Liver (tissue), 9 donors: ENCODE measurements around the gene MYO9B. TPM values are rescaled to one million over a fixed set of nuclear protein-coding genes. Genes with fewer than 3 reads are reported as not detected.

Source experiments
- DNase-seq: peaks from one replicate; pipeline ENCODE4 v3.0.0-alpha.2; 2017; ENCODE audit warnings: low spot score
- H3K27ac ChIP-seq, 2 donors: one replicate each; pipeline ENCODE4 v1.7.0; 2013; ENCODE audit warnings: inconsistent platforms in 2 of 2, low read length in 2 of 2, control low read depth in 1 of 2, low read depth in 1 of 2, mild to moderate bottlenecking in 1 of 2
- H3K27me3 ChIP-seq, 4 donors: one replicate each; pipeline versions ENCODE4 v1.6.1 to v1.7.0; 2013; ENCODE audit warnings: low read length in 3 of 4, inconsistent platforms in 1 of 4, mild to moderate bottlenecking in 1 of 4, moderate library complexity in 1 of 4; ENCODE audit not compliant: control insufficient read depth in 4 of 4, insufficient read depth in 4 of 4
- H3K36me3 ChIP-seq, 4 donors: one replicate each; pipeline versions ENCODE4 v1.6.1 to v1.7.0; 2013; ENCODE audit warnings: low read length in 3 of 4, mild to moderate bottlenecking in 3 of 4, low read depth in 1 of 4, moderate library complexity in 1 of 4; ENCODE audit not compliant: control insufficient read depth in 4 of 4, insufficient read depth in 3 of 4
- H3K4me1 ChIP-seq, 4 donors: one replicate each; pipeline versions ENCODE4 v1.6.1 to v1.7.0; 2013; ENCODE audit warnings: low read length in 3 of 4, mild to moderate bottlenecking in 3 of 4, moderate library complexity in 1 of 4; ENCODE audit not compliant: control insufficient read depth in 4 of 4, insufficient read depth in 4 of 4
- H3K4me3 ChIP-seq, 3 donors: one replicate each; pipeline versions ENCODE4 v1.6.1 to v1.7.0; 2013; ENCODE audit warnings: low read length in 3 of 3, control low read depth in 1 of 3, low read depth in 1 of 3, mild to moderate bottlenecking in 1 of 3
- H3K9ac ChIP-seq, 2 donors: one replicate each; pipeline ENCODE4 v1.7.0; 2013; ENCODE audit warnings: low read length in 2 of 2, mild to moderate bottlenecking in 2 of 2, moderate library complexity in 2 of 2, control low read depth in 1 of 2, low read depth in 1 of 2
- H3K9me3 ChIP-seq, 4 donors: one replicate each; pipeline versions ENCODE4 v1.6.1 to v1.7.0; 2013; ENCODE audit warnings: low read length in 3 of 4; ENCODE audit not compliant: control insufficient read depth in 4 of 4
- EGR1 ChIP-seq, 2 donors: IDR thresholded peaks; 2 replicates each; pipeline ENCODE4 v1.6.1; 2016 to 2018; ENCODE audit warnings: antibody characterized with exemption in 2 of 2, low read depth in 2 of 2
- FOXA1 ChIP-seq: IDR thresholded peaks from 2 replicates; pipeline ENCODE4 v1.6.1; 2016; ENCODE audit warnings: antibody characterized with exemption
- FOXA2 ChIP-seq: IDR thresholded peaks from 2 replicates; pipeline ENCODE4 v1.6.1; 2016; ENCODE audit warnings: antibody characterized with exemption
- GABPA ChIP-seq, 2 donors: IDR thresholded peaks in 1 of 2; conservative IDR thresholded peaks in 1 of 2; 2 replicates each; pipeline ENCODE4 v1.6.1; 2016; ENCODE audit warnings: antibody characterized with exemption in 2 of 2, mild to moderate bottlenecking in 1 of 2, moderate library complexity in 1 of 2
- HNF4A ChIP-seq, 2 donors: conservative IDR thresholded peaks; 2 replicates each; pipeline ENCODE4 v1.6.1; 2016; ENCODE audit warnings: antibody characterized with exemption in 2 of 2, mild to moderate bottlenecking in 2 of 2
- HNF4G ChIP-seq: IDR thresholded peaks from 2 replicates; pipeline ENCODE4 v1.6.1; 2016; ENCODE audit warnings: antibody characterized with exemption
- JUND ChIP-seq, 2 donors: IDR thresholded peaks; 2 replicates each; pipeline ENCODE4 v1.6.1; 2016; ENCODE audit warnings: antibody characterized with exemption in 2 of 2
- NR2F2 ChIP-seq: IDR thresholded peaks from 2 replicates; pipeline ENCODE4 v1.6.1; 2016; ENCODE audit warnings: antibody characterized with exemption
- RAD21 ChIP-seq, 2 donors: IDR thresholded peaks; 2 replicates each; pipeline ENCODE4 v1.6.1; 2016; ENCODE audit warnings: antibody characterized with exemption in 2 of 2, mild to moderate bottlenecking in 2 of 2
- RXRA ChIP-seq, 2 donors: IDR thresholded peaks; 2 replicates each; pipeline ENCODE4 v1.6.1; 2017 to 2018; ENCODE audit warnings: antibody characterized with exemption in 2 of 2, mild to moderate bottlenecking in 1 of 2
- SP1 ChIP-seq: IDR thresholded peaks from 2 replicates; pipeline ENCODE4 v1.6.1; 2018; ENCODE audit warnings: antibody characterized with exemption, mild to moderate bottlenecking
- TAF1 ChIP-seq: conservative IDR thresholded peaks from 2 replicates; pipeline ENCODE4 v1.6.1; 2016; ENCODE audit warnings: antibody characterized with exemption, mild to moderate bottlenecking
- YY1 ChIP-seq: IDR thresholded peaks from 2 replicates; pipeline ENCODE4 v1.6.1; 2016; ENCODE audit warnings: antibody characterized with exemption, mild to moderate bottlenecking
- WGBS: extraction: QIAGEN DNeasy Blood & Tissue Kit; methylation state at CpG from one replicate; pipeline ENCODE4 v1.1.7; 2013; 5-methylcytosine and 5-hydroxymethylcytosine counted together
- polyA plus RNA-seq, 2 donors: library from polyadenylated mRNA; stranded (reverse) in 1 of 2; unstranded in 1 of 2; fragments of 200-250 nt in 1 of 2; fragments of >200 nt in 1 of 2; fragmentation: Nextera tagmentation in 1 of 2; extraction: Ambion mirVana in 1 of 2; gene quantifications; one replicate each; pipeline versions ENCODE4 v1.2.1 to v1.2.3, GENCODE V29; 2013 to 2015
- total RNA-seq, 2 donors: library from RNA; depleted of rRNA; stranded (reverse); fragments of >200 nt; gene quantifications; one replicate each; pipeline ENCODE4 v1.2.3, GENCODE V29; 2014
- TF ChIP-seq, protein P1 (sequence below): IDR thresholded peaks from 2 replicates; pipeline ENCODE4 v1.6.1; 2016; ENCODE audit warnings: antibody characterized with exemption, mild to moderate bottlenecking
- TF ChIP-seq, protein P2 (sequence below): IDR thresholded peaks from 2 replicates; pipeline ENCODE4 v1.6.1; 2016; ENCODE audit warnings: antibody characterized with exemption
- TF ChIP-seq, protein P3 (sequence below): fragments of 150-350 bp; IDR thresholded peaks from 2 replicates; pipeline ENCODE4 v1.5.1; 2017; ENCODE audit warnings: improper control_type of control experiment, low read depth, low read length; ENCODE audit not compliant: missing input control
- TF ChIP-seq, protein P4 (sequence below): IDR thresholded peaks from 2 replicates; pipeline ENCODE4 v1.6.1; 2016; ENCODE audit warnings: antibody characterized with exemption
- TF ChIP-seq, protein P5 (sequence below): IDR thresholded peaks from 2 replicates; pipeline ENCODE4 v1.6.1; 2016; ENCODE audit warnings: antibody characterized with exemption
- donor health status: healthy.
- donor health status: healthy.
- donor health status: healthy.
- donor health status: healthy.
- donor health status: healthy.

Gene MYO9B
- total and polyA plus RNA-seq, 4 donors, result 9.1 to 32.5 (median 21.0) TPM

DNA sequence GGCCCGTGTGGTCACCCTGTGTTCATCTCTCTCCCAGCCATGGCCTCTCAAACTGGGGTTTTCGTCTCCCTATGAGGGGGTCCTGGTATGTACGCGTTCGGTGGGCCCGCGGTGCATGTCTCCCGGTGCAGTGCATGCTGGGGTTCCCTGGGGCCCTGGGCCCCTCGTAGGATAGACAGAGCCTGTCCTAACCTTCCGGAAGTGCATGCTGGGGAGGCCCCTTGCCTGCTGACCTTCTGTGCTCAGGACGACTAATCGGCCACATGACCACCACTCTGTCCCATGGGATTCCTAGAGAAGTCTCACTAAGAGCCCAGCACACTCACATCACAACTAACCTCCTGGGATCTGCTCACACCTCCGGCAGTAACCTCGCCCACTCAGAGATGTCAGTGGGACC is 134.7 kb downstream of the MYO9B start:
- Histone ChIP-seq H3K9ac (no peak overlapping the region), H3K27me3 (no peaks in the 10 kb centered on the region), H3K36me3 (peaks cover 8 to 34% (median 10%) of the 10 kb centered on the region in 4 donors), H3K4me1 (peaks cover 0 to 8% (median 6%) of the 10 kb centered on the region in 4 donors), H3K4me3 (no peak overlapping the region), H3K27ac (no peak overlapping the region), H3K9me3 (no peaks in the 10 kb centered on the region)
- 96% methylated on average over 14 of the region's 14 CpGs for WGBS
- no peak for DNase-seq
- no peak for TF ChIP-seq HNF4G

DNA sequence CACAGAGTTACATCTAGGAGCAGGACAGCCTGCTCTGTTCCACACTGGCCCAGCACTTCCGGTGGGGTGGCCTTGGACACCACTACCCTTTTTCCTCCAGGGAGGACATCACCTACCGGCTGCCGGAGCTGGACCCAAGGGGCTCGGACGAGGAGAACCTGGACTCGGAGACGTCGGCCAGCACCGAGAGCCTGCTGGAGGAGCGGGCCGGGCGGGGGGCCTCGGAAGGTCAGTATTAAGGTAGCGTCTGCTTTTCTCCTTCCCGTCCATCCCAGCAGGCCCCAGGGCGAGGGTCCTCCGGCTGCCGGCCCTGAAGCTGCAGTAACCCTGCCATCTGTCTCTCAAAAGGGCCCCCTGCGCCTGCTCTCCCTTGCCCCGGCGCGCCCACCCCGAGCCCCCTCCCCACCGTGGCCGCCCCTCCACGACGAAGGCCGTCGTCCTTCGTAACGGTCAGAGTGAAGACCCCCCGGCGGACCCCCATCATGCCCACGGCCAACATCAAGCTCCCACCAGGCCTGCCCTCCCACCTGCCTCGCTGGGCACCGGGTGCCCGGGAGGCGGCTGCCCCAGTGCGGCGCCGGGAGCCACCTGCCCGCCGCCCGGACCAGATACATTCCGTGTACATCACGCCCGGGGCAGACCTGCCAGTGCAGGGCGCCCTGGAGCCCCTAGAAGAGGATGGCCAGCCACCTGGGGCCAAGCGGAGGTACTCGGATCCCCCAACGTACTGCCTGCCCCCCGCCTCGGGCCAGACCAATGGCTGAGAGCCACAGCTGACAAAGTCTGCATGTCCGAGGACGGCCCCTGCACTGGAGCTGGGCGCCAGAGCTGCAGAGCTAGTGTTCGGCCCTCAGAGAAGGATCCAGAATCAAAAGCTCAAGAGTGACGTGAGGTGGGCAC is 136.2 kb downstream of the MYO9B start:
- no peaks in the 10 kb centered on the region for H3K27me3 ChIP-seq
- DNase-seq, result no peak
- TF ChIP-seq HNF4A (conservative IDR thresholded peaks at IDR 0.05) (no peak), NR2F2 (no peak), RXRA (IDR thresholded peaks at IDR 0.05) (no peak), GABPA (IDR thresholded peaks at IDR 0.05 in 1 of 2, conservative IDR thresholded peaks at IDR 0.05 in 1 of 2) (no peak), TAF1 (no peak), HNF4G (no peak), FOXA2 (no peak), JUND (IDR thresholded peaks at IDR 0.05) (no peak), SP1 (no peak), YY1 (no peak), RAD21 (IDR thresholded peaks at IDR 0.05) (no peak), EGR1 (IDR thresholded peaks at IDR 0.05; ENCODE audit: low read depth in 2 of 2) (no peak), FOXA1 (no peak)
- TF ChIP-seq, protein P1, sequence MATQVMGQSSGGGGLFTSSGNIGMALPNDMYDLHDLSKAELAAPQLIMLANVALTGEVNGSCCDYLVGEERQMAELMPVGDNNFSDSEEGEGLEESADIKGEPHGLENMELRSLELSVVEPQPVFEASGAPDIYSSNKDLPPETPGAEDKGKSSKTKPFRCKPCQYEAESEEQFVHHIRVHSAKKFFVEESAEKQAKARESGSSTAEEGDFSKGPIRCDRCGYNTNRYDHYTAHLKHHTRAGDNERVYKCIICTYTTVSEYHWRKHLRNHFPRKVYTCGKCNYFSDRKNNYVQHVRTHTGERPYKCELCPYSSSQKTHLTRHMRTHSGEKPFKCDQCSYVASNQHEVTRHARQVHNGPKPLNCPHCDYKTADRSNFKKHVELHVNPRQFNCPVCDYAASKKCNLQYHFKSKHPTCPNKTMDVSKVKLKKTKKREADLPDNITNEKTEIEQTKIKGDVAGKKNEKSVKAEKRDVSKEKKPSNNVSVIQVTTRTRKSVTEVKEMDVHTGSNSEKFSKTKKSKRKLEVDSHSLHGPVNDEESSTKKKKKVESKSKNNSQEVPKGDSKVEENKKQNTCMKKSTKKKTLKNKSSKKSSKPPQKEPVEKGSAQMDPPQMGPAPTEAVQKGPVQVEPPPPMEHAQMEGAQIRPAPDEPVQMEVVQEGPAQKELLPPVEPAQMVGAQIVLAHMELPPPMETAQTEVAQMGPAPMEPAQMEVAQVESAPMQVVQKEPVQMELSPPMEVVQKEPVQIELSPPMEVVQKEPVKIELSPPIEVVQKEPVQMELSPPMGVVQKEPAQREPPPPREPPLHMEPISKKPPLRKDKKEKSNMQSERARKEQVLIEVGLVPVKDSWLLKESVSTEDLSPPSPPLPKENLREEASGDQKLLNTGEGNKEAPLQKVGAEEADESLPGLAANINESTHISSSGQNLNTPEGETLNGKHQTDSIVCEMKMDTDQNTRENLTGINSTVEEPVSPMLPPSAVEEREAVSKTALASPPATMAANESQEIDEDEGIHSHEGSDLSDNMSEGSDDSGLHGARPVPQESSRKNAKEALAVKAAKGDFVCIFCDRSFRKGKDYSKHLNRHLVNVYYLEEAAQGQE, result no peak
- TF ChIP-seq, protein P2, sequence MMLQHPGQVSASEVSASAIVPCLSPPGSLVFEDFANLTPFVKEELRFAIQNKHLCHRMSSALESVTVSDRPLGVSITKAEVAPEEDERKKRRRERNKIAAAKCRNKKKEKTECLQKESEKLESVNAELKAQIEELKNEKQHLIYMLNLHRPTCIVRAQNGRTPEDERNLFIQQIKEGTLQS, result no peak
- TF ChIP-seq, protein P3, sequence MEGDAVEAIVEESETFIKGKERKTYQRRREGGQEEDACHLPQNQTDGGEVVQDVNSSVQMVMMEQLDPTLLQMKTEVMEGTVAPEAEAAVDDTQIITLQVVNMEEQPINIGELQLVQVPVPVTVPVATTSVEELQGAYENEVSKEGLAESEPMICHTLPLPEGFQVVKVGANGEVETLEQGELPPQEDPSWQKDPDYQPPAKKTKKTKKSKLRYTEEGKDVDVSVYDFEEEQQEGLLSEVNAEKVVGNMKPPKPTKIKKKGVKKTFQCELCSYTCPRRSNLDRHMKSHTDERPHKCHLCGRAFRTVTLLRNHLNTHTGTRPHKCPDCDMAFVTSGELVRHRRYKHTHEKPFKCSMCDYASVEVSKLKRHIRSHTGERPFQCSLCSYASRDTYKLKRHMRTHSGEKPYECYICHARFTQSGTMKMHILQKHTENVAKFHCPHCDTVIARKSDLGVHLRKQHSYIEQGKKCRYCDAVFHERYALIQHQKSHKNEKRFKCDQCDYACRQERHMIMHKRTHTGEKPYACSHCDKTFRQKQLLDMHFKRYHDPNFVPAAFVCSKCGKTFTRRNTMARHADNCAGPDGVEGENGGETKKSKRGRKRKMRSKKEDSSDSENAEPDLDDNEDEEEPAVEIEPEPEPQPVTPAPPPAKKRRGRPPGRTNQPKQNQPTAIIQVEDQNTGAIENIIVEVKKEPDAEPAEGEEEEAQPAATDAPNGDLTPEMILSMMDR, result no peak
- TF ChIP-seq, protein P4, sequence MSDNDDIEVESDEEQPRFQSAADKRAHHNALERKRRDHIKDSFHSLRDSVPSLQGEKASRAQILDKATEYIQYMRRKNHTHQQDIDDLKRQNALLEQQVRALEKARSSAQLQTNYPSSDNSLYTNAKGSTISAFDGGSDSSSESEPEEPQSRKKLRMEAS, result no peak
- TF ChIP-seq, protein P5, sequence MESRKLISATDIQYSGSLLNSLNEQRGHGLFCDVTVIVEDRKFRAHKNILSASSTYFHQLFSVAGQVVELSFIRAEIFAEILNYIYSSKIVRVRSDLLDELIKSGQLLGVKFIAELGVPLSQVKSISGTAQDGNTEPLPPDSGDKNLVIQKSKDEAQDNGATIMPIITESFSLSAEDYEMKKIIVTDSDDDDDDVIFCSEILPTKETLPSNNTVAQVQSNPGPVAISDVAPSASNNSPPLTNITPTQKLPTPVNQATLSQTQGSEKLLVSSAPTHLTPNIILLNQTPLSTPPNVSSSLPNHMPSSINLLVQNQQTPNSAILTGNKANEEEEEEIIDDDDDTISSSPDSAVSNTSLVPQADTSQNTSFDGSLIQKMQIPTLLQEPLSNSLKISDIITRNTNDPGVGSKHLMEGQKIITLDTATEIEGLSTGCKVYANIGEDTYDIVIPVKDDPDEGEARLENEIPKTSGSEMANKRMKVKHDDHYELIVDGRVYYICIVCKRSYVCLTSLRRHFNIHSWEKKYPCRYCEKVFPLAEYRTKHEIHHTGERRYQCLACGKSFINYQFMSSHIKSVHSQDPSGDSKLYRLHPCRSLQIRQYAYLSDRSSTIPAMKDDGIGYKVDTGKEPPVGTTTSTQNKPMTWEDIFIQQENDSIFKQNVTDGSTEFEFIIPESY, result no peak
- 95% methylated on average over 58 of the region's 58 CpGs for WGBS
- H3K4me1 ChIP-seq, result peaks cover 0 to 15% (median 12%) of the 10 kb centered on the region in 4 donors
- H3K9me3 ChIP-seq, result no peaks in the 10 kb centered on the region
- peaks cover 8 to 30% (median 10%) of the 10 kb centered on the region in 4 donors for H3K36me3 ChIP-seq
- no peak overlapping the region for H3K27ac ChIP-seq
- no peak overlapping the region for H3K9ac ChIP-seq
- no peak overlapping the region for H3K4me3 ChIP-seq
